PC-9 (cell line): ENCODE results near the gene PSRC1.

ENCODE experiments used
- EZH2 ChIP-seq: fragments of 200-600 bp; sonication (generic); IDR thresholded peaks from 2 replicates; pipeline ENCODE4 v1.8.0; 2017; ENCODE audit warnings: antibody characterized with exemption, low read depth
- TF ChIP-seq, protein P1 (sequence below): fragments of 200-600 bp; sonication (generic); conservative IDR thresholded peaks from 2 replicates; pipeline ENCODE4 v1.6.1; 2017; ENCODE audit warnings: mixed run types, antibody characterized with exemption, mild to moderate bottlenecking, moderate library complexity

DNA sequence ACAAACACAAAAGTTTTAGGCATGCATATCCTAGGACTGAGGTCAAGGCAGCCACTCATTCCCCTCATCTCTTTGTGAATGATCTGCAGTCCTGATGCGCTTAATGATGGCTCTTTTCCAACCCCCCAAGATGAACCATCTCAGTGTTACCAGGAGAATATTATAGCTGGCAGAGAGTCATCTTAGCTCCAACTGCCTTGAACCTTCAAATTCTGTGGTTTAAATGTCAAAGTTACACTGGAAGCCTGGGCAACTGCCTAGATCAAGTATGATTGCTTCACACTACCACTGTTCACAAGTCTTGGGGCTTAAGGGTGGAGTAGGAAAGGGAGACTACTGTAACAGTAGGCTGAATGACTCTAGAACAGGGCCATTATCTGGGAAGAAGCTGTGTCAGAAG lies 31.9 kb upstream of the PSRC1 start:
- TF ChIP-seq, protein P1, sequence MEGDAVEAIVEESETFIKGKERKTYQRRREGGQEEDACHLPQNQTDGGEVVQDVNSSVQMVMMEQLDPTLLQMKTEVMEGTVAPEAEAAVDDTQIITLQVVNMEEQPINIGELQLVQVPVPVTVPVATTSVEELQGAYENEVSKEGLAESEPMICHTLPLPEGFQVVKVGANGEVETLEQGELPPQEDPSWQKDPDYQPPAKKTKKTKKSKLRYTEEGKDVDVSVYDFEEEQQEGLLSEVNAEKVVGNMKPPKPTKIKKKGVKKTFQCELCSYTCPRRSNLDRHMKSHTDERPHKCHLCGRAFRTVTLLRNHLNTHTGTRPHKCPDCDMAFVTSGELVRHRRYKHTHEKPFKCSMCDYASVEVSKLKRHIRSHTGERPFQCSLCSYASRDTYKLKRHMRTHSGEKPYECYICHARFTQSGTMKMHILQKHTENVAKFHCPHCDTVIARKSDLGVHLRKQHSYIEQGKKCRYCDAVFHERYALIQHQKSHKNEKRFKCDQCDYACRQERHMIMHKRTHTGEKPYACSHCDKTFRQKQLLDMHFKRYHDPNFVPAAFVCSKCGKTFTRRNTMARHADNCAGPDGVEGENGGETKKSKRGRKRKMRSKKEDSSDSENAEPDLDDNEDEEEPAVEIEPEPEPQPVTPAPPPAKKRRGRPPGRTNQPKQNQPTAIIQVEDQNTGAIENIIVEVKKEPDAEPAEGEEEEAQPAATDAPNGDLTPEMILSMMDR: no peak
- TF ChIP-seq EZH2: no peak
